Measurements from ENCODE around the gene MAP7.
A peak's percentile ranks its signal among the peaks of the same experiment; 100 is the strongest.

MAP7 gene

DNA sequence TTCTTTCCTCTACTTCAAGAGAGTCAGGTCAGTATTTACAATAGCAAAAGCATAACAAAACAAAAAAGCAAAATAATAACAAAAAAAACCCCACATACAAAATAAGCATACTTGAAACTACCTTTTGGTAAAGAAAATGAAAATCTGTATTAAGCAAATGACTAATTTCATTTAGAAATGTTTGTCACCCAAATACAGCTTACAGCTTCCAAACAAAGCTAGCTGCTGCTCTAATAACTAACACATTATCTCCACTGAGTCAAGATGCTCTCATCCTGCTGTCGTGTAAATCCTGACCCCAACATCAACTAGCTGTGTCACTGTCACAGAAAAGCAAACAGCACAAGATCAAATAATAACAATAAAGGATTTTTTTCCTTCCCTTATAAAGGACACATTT lies 21.7 kb downstream of the MAP7 start:
- no peak for DNase-seq

DNA sequence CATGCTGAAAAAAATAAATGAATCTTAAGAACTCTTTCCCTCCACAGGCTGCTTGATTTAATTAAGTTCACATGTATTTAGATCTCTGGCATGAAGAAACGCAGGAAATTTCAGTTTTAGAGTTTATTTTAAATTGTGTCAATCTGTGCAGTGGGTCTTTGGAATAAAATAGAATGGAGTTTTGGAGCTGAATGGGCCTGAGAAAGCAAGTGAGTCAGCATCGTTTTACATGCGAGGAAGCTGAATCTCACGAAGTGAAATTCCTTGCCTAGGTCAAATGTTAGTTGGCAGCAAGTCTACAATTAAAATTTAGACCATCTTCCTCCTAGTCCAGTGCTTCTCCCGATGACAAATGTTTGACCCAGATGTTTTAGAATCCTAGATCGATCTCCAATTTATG lies 22.4 kb downstream of the MAP7 start:
- DNase-seq: no peak

DNA sequence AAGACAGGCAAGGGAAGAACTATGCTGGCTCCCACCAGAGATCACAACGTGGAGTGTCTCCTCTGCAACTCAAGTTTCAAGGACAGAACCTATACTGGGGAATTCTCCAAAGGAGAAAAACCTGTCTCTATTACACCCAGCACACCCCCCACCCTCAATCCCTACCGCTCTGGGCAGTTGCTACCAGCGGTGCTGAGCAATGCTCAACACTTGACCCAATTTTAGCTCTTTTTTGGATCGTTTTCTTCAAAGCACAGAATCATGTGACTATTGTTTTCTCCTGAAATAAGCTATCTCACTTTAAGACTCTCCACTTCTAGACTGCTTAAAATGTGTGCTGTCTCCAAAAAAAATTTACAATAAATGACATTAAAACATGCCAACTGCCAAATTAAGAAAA lies 23.3 kb downstream of the MAP7 start:
- no peak for DNase-seq

DNA sequence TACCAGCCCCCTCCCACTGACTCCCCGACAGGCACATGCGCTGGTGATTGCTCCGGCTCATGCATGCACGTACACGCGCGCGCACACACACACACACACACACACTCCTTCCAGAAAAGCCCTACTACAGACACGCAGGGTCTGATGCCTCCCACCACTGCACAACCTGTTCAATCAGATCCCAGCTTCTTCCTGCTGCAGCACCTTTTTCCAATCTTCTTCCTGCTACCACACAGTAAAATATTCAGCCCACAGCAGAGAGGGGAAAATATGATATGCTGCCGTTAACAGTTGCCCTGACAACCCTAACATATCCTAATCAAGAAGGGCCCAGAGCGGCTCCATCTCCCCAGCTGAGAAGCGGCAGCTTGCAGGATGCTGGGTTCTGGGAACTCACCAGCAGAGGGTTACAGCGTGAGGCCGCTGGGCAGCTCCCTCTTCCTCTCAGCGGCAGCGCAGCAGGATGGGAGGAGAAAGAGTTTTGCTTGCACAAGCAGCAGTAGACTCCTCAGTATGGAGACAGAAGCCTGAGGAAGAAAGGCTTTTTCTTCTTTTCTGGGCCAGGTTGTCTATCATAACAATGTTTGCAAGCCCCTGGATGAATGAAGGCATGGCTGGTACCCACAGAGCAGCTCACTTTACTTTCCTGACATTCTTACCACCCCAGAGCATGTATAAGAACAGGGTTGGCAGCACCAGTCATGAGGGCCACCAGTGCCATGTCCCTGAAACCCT lies 23.9 kb downstream of the MAP7 start:
- DNase-seq: peak; percentile 81

DNA sequence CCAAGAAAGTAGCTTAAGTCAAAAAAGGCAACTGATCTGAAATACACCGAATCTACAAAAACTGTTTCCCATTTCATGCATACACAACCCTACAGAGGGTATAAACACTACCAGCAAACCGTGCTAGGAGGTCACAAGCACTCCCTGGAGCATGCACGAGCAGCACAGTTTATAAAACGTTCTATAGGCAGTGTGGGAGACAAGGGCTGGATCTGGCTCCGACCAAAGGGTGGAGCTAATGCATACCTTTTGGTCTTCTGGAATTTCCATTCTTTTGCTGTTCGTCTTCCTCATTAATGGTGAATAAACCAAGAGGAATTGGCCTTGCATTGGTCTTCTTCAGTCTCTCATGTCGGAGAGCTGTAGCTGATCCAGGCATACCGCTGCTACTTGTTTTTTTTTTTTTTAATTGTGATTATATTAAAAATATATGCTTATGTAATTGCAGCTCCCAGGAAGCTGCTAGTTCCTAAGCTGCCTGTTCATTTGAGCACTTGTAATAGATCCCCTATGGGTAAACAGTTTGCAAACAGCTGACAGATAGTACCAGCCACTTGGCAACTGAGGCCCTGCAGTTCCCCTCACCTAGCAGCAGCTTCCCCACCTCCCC lies 24.5 kb downstream of the MAP7 start:
- no peak for DNase-seq

DNA sequence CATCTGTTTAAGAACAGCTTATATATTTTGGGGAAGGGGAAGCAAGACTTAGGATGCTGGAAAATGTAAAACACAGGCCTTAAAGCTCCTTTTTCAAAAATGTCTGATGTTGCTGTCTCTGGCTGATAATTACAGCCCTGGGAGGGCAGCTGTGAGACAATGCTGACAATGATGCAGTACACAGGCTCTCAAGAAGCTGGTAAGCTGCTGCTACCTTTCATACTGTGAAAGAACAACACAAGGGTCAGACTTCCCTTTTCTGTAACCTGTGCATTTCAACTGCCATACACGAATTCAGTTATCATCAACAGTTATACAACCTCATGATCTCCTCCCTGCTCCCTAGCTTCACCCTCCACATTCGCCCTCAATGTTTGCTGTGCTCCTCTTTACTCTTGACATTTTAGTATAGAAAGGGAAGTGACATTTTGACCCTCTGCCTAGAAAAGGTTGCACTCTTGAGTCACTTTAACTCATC lies 25.2 kb downstream of the MAP7 start:
- DNase-seq: peak; percentile 28

DNA sequence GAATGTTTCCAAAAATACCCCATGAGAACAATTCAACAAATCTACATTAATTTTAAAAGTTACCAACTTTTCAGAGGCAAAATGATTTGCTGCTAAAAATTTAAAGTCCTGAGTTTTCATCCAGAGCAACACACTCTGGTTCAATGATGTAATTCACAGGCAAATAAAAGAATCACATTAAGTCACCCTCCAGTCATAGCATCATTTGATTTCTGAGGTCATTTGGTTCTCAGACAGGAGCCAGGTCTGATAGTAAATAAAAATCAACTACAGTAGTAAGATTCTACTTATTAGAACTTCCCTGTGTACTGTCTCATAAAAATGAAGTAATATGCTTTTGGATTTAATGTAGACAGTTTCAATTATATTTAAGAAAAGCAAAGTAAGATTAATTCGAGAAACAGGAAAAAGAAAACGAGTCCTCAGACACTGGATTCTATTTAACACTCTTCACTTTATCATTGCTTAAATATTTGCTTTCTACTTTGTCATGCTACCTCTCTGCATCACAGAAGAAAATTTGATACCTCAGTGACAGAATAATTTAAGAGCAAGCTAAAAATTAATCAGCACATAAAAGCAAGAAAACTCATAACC lies 25.8 kb downstream of the MAP7 start:
- DNase-seq: no peak

DNA sequence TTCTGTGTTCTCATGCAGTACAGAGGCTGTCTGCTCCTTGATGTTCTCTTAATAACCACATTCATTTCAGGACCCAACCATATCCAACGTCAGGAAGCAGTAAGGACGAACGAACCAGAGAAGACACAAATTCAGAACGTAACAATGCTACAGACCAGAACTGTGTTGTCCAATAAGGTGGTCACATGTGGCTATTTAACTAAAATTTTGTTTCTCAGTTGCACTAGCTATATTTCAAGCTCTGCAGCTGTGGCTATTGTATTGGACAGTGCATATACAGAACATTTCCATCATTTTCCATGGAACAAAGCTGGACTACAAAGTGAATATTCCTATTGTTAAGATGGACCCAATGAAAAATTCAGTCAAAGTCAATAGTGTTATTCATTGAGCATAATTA lies 27.0 kb downstream of the MAP7 start:
- DNase-seq: no peak

DNA sequence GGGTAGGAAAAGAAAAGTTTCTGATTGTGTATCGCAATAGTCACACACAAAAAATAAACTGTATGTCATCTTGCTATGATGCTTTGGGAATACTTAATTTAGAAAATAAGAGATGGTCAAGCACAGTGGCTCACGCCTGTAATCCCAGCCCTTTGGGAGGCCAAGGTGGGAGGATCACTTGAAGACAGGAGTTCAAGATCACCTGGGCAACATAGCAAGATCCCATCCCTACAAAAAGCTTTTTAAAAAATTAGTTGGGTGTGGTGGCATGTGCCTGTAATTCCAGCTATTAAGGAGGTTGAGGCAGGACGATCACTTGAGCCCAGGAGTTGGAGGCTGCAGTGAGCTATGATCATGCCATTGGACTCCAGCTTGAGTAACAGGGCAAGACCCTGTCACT lies 27.6 kb downstream of the MAP7 start:
- DNase-seq: no peak

DNA sequence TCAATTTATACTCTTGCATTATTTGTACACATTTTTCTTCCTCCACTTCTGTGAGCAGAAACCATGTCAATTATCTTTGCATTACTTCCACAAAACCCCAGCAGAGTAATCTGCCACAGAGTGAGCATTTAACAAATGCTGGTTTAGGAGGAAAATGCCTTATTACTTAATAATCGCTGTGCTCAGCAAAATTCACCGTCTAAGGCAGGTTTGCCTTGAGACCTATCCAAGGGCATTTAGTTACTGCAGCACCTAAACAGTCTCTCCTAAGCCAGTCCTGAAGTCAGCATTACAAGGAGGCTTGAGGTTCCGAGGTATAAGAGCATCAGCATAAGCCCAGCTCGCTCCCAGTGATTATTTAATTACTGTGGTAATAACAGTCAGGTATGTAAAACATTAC lies 28.3 kb downstream of the MAP7 start:
- DNase-seq: no peak

DNA sequence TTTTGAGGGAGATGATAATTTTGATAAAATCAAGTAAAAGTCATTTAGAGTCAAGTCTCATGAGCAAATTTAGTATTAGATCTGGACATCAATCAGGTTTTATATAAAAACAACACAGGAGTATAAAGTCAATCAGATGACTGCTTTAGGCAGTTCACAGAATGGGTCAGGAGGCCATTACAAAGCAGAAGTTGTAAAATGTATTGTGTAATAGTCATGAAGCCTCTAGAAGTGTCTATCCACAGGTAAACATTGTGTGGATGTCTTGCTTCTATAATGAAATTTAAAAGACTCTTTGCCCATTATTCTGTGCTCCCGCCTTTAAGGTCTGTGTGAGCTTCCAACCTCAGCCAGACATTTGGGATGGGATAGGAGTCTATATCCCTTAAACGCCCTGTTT lies 28.8 kb downstream of the MAP7 start:
- DNase-seq: no peak

DNA sequence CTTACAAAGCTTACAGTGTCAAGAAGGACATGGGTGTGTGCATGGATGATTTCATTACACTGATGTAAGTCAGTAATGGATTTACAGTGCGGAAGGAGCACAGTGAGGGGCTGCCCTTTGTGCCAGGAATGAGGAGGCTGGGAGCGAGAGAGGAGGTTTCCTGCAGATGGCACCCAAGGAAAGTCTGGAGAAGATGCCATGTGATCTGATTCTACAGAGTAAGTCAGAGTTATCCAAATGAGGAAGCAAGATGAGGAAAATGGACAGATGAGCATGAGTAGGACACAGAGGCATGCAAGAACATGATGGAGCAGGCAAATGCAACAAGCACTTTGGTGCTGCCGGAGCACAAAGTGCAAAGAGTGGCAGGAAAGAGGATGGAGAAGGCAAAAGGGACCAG lies 29.7 kb downstream of the MAP7 start:
- no peak for DNase-seq

DNA sequence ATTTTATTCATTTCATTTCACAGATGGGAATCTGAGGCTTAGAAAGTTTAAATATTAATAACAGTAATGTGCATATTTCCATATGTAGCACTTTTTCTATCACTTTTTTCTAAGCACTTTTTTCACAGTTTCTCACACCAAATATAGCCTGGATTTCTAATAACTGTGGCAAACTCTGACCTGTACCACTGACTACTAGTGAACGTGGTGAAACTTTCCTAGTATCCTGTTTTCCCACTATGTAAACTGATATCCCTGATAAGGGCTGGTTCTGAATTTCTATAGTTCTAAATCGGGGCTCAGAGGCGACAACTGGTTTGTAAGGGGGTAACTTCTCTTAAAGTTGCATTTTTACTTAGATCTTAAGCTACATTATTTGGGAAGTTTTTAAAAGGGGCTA lies 32.6 kb downstream of the MAP7 start:
- no peak for DNase-seq

DNA sequence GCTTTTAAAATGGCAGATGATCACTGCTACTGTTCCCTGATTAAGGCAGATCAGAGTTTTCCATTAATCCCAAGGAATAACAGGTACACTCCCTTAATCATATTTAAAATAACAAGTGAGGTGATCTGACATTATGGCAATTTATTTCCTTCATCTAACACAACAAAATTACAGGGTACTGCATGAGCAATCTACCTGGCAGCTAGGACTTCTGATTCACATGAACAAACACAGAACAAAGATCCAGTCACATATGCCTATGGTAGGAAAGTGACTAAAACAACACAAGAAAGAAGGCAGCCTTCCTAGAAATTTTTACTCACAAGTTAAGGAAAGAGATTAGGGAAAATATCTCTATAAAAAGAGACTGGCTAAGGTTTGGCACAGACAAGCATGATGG lies 33.2 kb downstream of the MAP7 start:
- DNase-seq: no peak

DNA sequence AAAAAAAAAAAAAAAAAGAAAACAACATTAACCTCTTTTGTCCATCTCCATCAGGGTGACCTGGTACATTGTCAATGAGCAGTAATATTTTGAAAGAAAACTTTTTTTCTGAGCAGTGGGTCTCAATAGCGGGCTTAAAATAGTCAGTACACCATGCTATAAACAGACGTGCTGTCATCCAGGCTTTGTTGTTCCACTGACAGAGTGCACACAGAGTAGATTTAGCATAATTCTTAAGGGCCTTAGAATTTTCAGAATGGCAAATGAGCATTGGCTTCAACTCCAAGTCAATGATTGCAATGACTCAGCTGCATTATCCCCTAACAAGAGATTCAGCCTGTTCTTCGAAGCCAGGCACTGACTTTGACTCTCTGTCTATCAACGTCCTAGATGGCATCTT lies 35.6 kb downstream of the MAP7 start:
- DNase-seq: no peak

DNA sequence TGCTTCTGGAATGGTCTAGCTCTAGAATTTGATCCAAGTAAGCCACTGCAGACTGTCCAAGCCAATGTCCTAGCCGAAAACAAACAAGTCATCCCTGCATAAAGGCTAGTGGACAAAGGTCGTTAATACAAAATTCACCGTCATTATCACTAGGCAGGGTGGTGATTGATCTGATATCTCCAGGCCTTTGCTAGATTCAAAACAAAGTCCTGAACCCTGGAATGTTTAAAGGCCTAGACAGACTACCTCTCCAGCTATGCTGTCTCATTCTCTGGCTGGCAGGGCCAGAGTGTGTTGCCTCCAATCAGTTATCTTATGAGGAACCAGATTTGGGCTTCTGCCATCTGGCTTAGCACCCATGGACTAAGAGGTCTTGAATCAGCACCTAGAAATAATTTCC lies 38.3 kb downstream of the MAP7 start:
- DNase-seq: no peak

DNA sequence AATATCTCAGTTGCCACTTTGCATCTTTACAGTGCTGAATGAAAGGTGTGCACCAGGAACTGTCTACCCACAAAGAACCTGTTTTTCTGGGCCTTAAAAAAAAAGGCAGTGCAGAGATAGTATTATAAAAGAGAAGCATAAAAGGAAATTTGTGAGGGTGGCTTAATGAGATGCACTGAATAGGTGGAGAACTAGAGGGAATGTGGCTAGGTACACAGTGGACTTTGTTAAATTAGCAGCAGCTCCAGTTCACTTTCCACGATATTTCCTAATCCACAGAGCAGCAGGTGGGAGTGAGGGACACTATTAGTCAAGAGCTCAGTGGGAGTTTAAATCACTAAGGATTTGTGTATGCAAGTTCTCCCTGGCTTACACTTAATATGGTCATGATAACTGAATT lies 38.8 kb downstream of the MAP7 start:
- DNase-seq: no peak

DNA sequence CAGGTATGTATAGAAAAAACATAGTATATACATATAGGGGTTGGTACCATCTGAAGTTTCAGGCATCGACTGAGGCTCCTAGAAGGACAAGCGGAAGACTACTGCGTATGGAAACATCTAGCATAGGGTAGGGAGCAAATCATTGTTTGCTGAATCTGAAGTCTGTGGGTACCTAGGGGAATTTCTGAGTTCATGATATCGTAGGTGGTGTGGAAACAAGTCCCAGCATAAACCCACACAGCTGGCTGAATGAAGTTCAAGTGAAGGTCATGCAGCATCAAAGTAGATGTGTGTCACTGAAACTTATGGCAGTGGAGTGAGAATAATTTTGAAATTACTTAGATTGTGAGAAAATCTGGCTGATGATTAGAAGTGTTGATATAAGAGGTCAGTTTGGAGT lies 39.4 kb downstream of the MAP7 start:
- no peak for DNase-seq

DNA sequence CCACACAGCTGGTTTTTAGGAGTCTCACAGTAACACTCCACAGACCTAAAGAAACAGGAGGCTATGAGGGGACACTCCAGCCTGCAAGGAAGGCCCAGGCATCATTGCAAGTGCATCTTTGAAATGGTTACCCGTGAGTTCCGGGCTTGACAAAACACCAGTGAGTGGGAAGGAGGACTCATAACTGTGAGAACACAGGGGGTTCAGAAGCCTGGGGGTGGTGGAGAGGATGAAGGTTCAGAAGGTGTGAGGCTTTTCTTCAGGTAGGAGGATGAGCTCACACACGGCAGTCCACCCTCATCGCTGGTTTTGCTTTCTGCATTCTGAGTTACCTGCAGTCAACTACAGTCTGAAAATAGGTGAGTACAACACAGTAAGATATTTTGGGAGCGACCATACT lies 39.9 kb downstream of the MAP7 start:
- no peak for DNase-seq

DNA sequence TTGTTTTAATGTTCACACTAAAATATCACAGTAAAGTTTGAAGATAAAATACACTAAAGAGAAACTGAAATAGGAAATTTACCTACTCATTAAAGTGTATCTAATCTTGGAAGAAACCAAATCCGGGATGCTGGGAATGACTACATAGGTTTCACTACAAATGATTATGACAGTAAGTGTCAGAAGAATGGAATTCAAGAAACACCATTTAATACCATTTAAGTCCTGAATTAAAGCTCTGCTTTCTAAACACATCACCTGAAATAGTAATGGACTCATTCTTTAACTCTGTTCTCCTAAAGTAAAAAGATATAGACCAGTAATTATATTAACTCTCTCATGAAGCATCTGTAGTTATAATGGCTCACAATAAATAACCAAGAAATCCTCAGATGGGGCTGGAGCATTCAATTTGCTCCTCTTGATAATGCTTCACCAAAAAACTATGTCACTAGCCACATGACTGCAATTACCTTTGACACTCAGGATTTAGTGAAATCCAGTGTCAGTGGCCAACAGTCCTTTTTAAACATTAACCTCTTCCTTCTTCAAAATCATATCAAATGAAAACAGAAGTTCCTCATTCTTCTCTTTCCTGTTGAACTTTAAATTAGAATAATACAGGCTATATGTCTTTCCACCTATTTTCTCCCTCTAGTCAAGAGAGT lies 41.4 kb downstream of the MAP7 start:
- DNase-seq: no peak

DNA sequence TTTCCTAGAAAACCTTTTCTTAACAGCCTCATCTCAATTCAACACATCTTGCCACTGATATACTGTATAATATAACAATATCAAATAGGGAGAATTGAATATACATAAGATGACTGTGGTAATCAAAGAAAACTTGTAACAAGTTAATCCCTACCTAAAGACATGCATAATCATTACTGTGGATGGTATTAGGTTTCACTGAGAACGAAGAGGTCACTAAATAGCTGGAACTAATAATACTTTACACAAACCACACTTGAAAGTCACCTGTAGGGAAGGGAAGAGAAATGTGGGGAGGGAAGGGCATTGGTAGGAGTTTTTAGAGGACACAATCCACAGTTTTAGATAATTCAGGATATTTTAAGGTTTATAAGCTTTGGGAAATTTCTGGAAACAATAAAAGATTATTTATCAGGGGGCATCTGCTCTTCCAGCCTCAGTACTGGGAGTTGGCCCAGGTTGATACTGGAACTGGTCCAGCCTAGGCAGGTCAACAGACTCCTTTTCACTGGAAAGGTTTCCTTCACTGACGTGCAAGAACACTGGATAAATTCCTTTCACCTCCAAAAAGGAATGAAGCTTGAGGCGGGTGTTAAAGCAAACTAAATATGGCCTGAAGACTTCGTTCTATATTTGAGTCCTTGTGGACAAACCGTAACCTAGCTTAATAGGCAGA lies 44.0 kb downstream of the MAP7 start:
- no peak for DNase-seq

DNA sequence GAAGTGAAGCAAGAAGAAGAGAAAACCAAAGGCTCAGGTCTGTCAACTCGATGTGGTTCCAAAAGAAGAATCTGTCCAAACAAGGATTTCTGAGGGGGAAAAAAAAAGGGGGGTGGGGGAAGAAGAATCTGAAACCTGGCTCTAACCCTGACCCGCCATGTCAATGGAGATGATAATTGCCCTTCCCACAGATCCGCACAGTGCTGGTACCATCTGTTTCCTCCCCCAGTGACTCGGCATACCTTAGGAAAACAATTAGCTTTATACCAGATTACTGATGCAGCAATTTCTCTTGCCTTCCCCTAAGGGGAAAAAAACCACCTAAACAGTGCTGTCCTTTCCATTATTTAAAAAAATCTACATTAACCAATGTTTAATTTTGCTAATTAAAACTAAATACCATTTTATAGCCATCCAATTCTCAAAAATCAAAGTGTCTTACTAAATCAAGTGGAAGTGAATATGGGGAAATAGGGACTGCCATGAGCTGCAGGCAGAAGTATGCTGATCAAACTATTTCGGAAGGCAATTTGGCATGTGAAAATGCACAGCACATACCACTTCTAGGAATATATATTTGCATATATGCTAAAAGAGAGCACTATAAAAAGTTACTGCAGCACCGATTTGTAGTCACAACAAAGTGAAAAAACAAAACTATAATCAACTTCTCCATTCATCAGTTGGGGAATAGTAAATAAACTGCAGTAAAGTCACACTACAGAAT lies 46.8 kb downstream of the MAP7 start:
- DNase-seq: no peak

DNA sequence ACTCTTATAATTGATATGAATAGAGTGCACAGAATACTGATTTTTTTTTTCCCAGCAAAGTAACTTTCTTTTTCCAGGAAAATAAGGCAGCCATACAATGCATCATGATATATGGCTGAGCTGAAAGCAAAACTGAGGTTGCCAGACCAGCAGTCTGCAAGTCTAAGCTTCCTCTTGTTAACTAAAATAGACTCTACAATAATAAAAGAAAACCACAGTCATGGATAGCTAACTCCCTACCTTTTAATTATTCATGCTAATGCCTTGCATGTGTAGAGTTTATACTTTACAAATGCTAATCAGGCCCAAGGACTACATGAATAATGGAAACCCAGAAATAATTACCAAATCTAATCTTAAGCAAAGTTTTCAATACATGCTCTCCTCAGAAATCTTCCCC lies 47.4 kb downstream of the MAP7 start:
- no peak for DNase-seq

All from KG1 (cell line).